K562 (cell line): ENCODE results near the gene LONP1. TPM values are rescaled to one million over a fixed set of nuclear protein-coding genes. Genes with fewer than 3 reads are reported as not detected.

Experiments used
- ATAC-seq: fragments of 200-7000 bp; cut with Tn5 transposase; 3 replicates; pipeline ENCODE4 v1.9.1; 2020; ENCODE audit warnings: moderate library complexity
- BruUV-seq: library from RNA; stranded (reverse); fragments of 400-500 nt; replicated peaks from 2 replicates; lab custom pipeline; 2021; lab: Mats Ljungman, UMichigan
- CTCF ChIA-PET: fragments of 300-600 bp; formaldehyde crosslinking; extraction: SDS; loops from one replicate; lab custom pipeline; 2021; ENCODE audit warnings: low intra/inter-chr PET ratio; lab: Yijun Ruan, JAX
- POLR2A ChIA-PET: fragments of 300-600, 350-650 bp; sonication (Branson Sonifier 250); formaldehyde crosslinking; extraction: SDS; loops from one replicate; lab custom pipeline; 2021; ENCODE audit warnings: antibody characterized with exemption, inconsistent platforms; lab: Yijun Ruan, JAX
- DNase-seq, 4 experiments: peaks; one replicate each; pipeline versions ENCODE4 v3.0.0 to v3.0.0-alpha.2; 2011 to 2018; ENCODE audit warnings: low spot score in 3 of 4, mixed read lengths in 3 of 4; ENCODE audit errors: extremely low read depth in 1 of 4
- FAIRE-seq: peaks from 2 replicates; lab custom pipeline; 2011; peaks lifted over from hg19 to GRCh38; lab: Jason Lieb, UNC
- H2AFZ ChIP-seq: 2 replicates; pipeline ENCODE4 v1.6.0; 2011; ENCODE audit warnings: low read depth, low read length, control low read depth, inconsistent platforms
- H3K27ac ChIP-seq: fragments of 200-600 bp; 3 replicates; pipeline ENCODE4 v1.8.0; 2011; ENCODE audit warnings: low read depth, mild to moderate bottlenecking, control low read depth, inconsistent platforms, low read length, moderate library complexity, mixed read lengths; ENCODE audit errors: extremely low read depth
- H3K27me3 ChIP-seq, 2 experiments: fragments of 300-600 bp in 1 of 2; 2 replicates in 1 of 2; 3 replicates in 1 of 2; pipeline versions ENCODE4 v1.6.0 to v1.8.0; 2011; ENCODE audit warnings: inconsistent platforms in 2 of 2, low read length in 2 of 2, mild to moderate bottlenecking in 1 of 2, mixed read lengths in 1 of 2, moderate library complexity in 1 of 2; ENCODE audit not compliant: control insufficient read depth in 2 of 2, insufficient read depth in 2 of 2
- H3K36me3 ChIP-seq: fragments of 300-600 bp; 3 replicates; pipeline ENCODE4 v1.8.0; 2011; ENCODE audit warnings: mild to moderate bottlenecking, low read length, inconsistent platforms; ENCODE audit not compliant: control insufficient read depth, insufficient read depth
- H3K4me1 ChIP-seq, 2 experiments: fragments of 200-600 bp in 1 of 2; replicated peaks in 1 of 2; 2 replicates in 1 of 2; 3 replicates in 1 of 2; pipeline versions ENCODE4 v1.5.1 to v1.8.0; 2011; ENCODE audit warnings: inconsistent platforms in 2 of 2, low read length in 2 of 2, mild to moderate bottlenecking in 1 of 2, mixed read lengths in 1 of 2, moderate library complexity in 1 of 2; ENCODE audit not compliant: control insufficient read depth in 2 of 2, insufficient read depth in 2 of 2
- H3K4me2 ChIP-seq: 2 replicates; pipeline ENCODE4 v1.6.1; 2011; ENCODE audit warnings: low read length, control low read depth, inconsistent platforms, mixed read lengths; ENCODE audit not compliant: insufficient read depth
- H3K4me3 ChIP-seq: fragments of 200-600 bp; sonication (generic), shearing (Covaris generic); 2 replicates; pipeline ENCODE4 v1.5.1; 2016; ENCODE audit warnings: control low read depth, inconsistent platforms
- H3K79me2 ChIP-seq: fragments of 200-600 bp; 3 replicates; pipeline ENCODE4 v1.8.0; 2011; ENCODE audit warnings: low read length, inconsistent platforms; ENCODE audit not compliant: control insufficient read depth, insufficient read depth
- H3K9ac ChIP-seq, 2 experiments: 2 replicates each; pipeline versions ENCODE4 v1.6.0 to v1.6.1; 2011; ENCODE audit warnings: low read depth in 2 of 2, low read length in 2 of 2, control low read depth in 1 of 2, inconsistent platforms in 1 of 2, mild to moderate bottlenecking in 1 of 2, mixed read lengths in 1 of 2; ENCODE audit not compliant: insufficient read depth in 1 of 2
- H3K9me1 ChIP-seq: one replicate; pipeline ENCODE4 v1.6.0; 2011; ENCODE audit warnings: inconsistent platforms, mild to moderate bottlenecking, low read length, moderate library complexity; ENCODE audit not compliant: control insufficient read depth, insufficient read depth
- H3K9me3 ChIP-seq: replicated peaks from 2 replicates; pipeline ENCODE4 v1.5.1; 2011; ENCODE audit warnings: low read depth, low read length, inconsistent platforms; ENCODE audit not compliant: control insufficient read depth, insufficient read depth
- H4K20me1 ChIP-seq: replicated peaks from 2 replicates; pipeline ENCODE4 v1.6.1; 2011; ENCODE audit warnings: low read length, inconsistent platforms, mixed read lengths; ENCODE audit not compliant: control insufficient read depth, insufficient read depth
- ARNT ChIP-seq, 2 experiments: fragments of 450-650 bp; IDR thresholded peaks; 2 replicates each; pipeline ENCODE4 v1.6.1; 2016; ENCODE audit warnings: mild to moderate bottlenecking in 1 of 2
- CAMTA2 ChIP-seq: fragments of 250-450 bp; sonication (Bioruptor Pico); conservative IDR thresholded peaks from 2 replicates; pipeline ENCODE4 v1.5.1; 2022
- CTCF ChIP-seq, 3 experiments: IDR thresholded peaks in 2 of 3; conservative IDR thresholded peaks in 1 of 3; 2 replicates each; pipeline ENCODE4 v1.5.1; 2011 to 2012; ENCODE audit warnings: low read length in 3 of 3, mild to moderate bottlenecking in 3 of 3, control low read depth in 2 of 3, improper control_type of control experiment in 1 of 3, inconsistent platforms in 1 of 3, low read depth in 1 of 3, mixed read lengths in 1 of 3, moderate library complexity in 1 of 3; ENCODE audit not compliant: insufficient read depth in 2 of 3
- CTCFL ChIP-seq: IDR thresholded peaks from 2 replicates; pipeline ENCODE4 v1.6.1; 2011; ENCODE audit warnings: borderline replicate concordance, low read depth, mild to moderate bottlenecking, moderate library complexity, low read length; ENCODE audit not compliant: insufficient read depth, poor library complexity, severe bottlenecking
- FOXK1 ChIP-seq: sonication (generic); formaldehyde crosslinking; IDR thresholded peaks from 2 replicates; pipeline ENCODE4 v1.8.0; 2022; ENCODE audit warnings: missing genetic modification reagents, mild to moderate bottlenecking, borderline replicate concordance
- HNRNPUL1 ChIP-seq: fragments of 200-400 bp; formaldehyde crosslinking; IDR thresholded peaks from 2 replicates; pipeline ENCODE4 v1.6.1; 2017; ENCODE audit warnings: low read length
- NUFIP1 ChIP-seq: fragments of 450-650 bp; IDR thresholded peaks from 2 replicates; pipeline ENCODE4 v1.6.1; 2018; ENCODE audit not compliant: partially characterized antibody
- PCBP1 ChIP-seq: fragments of 200-400 bp; formaldehyde crosslinking; IDR thresholded peaks from 2 replicates; pipeline ENCODE4 v1.6.1; 2018; ENCODE audit warnings: mild to moderate bottlenecking, low read depth, low read length; ENCODE audit not compliant: poor library complexity, severe bottlenecking
- POLR2A ChIP-seq: fragments of 450-650 bp; conservative IDR thresholded peaks from 2 replicates; pipeline ENCODE4 v1.6.1; 2016
- POLR3A ChIP-seq: IDR thresholded peaks from 2 replicates; pipeline ENCODE4 v1.6.1; 2011; ENCODE audit warnings: borderline replicate concordance, mild to moderate bottlenecking, moderate library complexity; ENCODE audit not compliant: insufficient read length, insufficient read depth; ENCODE audit errors: extremely low read depth
- SMAD3 ChIP-seq: fragments of 450-650 bp; formaldehyde crosslinking; conservative IDR thresholded peaks from 2 replicates; pipeline ENCODE4 v1.4.0; 2020; ENCODE audit warnings: mild to moderate bottlenecking
- SUPT5H ChIP-seq: fragments of 450-650 bp; IDR thresholded peaks from 2 replicates; pipeline ENCODE4 v1.6.1; 2016
- UBTF ChIP-seq, 2 experiments: IDR thresholded peaks; 2 replicates each; pipeline ENCODE4 v1.6.1; 2012; ENCODE audit warnings: improper control_type of control experiment in 2 of 2, low read depth in 2 of 2, low read length in 2 of 2, borderline replicate concordance in 1 of 2
- USF1 ChIP-seq: sonication (generic); formaldehyde crosslinking; IDR thresholded peaks from 2 replicates; pipeline ENCODE4 v1.9.0; 2022; ENCODE audit warnings: mild to moderate bottlenecking, missing genetic modification reagents
- ZKSCAN8 ChIP-seq: fragments of 200-800 bp; sonication (Bioruptor generic); IDR thresholded peaks from 2 replicates; pipeline ENCODE4 v1.6.1; 2016; ENCODE audit warnings: missing genetic modification characterization, missing compliant biosample characterization
- ZNF239 ChIP-seq: fragments of 250-450 bp; sonication (Bioruptor Pico); IDR thresholded peaks from 2 replicates; pipeline ENCODE4 v1.4.0; 2020; ENCODE audit warnings: mild to moderate bottlenecking
- WGBS: fragments of 100-300 bp; shearing (Covaris generic); methylation state at CpG from one replicate; pipeline ENCODE4 v1.1.6; 2016; ENCODE audit warnings: low coverage, mixed read lengths; ENCODE audit not compliant: insufficient coverage; ENCODE audit errors: missing lambda C conversion rate; 5-methylcytosine and 5-hydroxymethylcytosine counted together
- in situ Hi-C: fragments of 300-500 bp; cut with MboI; formaldehyde crosslinking; loops from 4 replicates; pipeline ENCODE4 v1.15.0; 2018; ENCODE audit warnings: inconsistent platforms, mixed read lengths
- intact Hi-C: fragments of 100-400 bp; cut with micrococcal nuclease; formaldehyde crosslinking; loops from 2 replicates; pipeline ENCODE4 v1.14.2; 2022
- polyA plus RNA-seq, 8 experiments: library from polyadenylated mRNA; depleted of rRNA in 4 of 8; stranded (reverse) in 5 of 8; unstranded in 3 of 8; fragments of >200 nt; fragmentation: Nextera tagmentation in 2 of 8; fragmentation: Illumina TruSeq in 1 of 8; extraction: Ambion mirVana in 2 of 8; extraction: Trizol in 1 of 8; gene quantifications; 2 replicates each; pipeline versions ENCODE4 v1.2.1 to v1.2.3, GENCODE V29; 2011 to 2014; ENCODE audit warnings: inconsistent platforms in 1 of 8, missing spikeins in 1 of 8
- total RNA-seq, 7 experiments: library from RNA; depleted of rRNA in 6 of 7; stranded (reverse); fragments of >200 nt in 6 of 7; fragmentation: Illumina TruSeq in 2 of 7; extraction: Trizol in 2 of 7; gene quantifications; 2 replicates each; pipeline versions ENCODE4 v1.2.1 to v1.2.3, GENCODE V29; 2011 to 2021; ENCODE audit warnings: low replicate concordance in 1 of 7

LONP1 gene
- total and polyA plus RNA-seq, 9 of the 15 experiments (the other 6 are each of a cell fraction or from before 2014, with no cell fraction given): 1.1 to 238 (median 84.5) TPM

- Histone ChIP-seq H4K20me1 (no peaks in the 10 kb centered on the region; the same call in 1 of the 2 replicates), H3K36me3 (peaks cover 57% of the 10 kb centered on the region), H3K4me2 (no peak overlapping the region), H3K27ac (no peak overlapping the region), H2AFZ (no peak overlapping the region), H3K79me2 (no peaks in the 10 kb centered on the region), H3K9me1 (peaks cover 2% of the 10 kb centered on the region), H3K9me3 (no peaks in the 10 kb centered on the region), H3K9ac (no peak overlapping the region), H3K27me3 (no peaks in the 10 kb centered on the region), H3K4me1 (peaks cover 0 to 9% of the 10 kb centered on the region in 2 experiments; a peak in 2 of 5 replicates), H3K4me3 (no peak overlapping the region)
- no TSS peak for BruUV-seq
- WGBS: 81% methylated on average over 11 of the region's 11 CpGs
- no peak; the same call in 1 of the 3 replicates for ATAC-seq
- CTCF ChIA-PET: interaction anchor here (0.6 kb wide), 1 partner anchor 12 kb away, joined by 6 read pairs; the partner anchor contains the start of gene HSD11B1L
- FAIRE-seq: no peak
- in situ Hi-C loops: no loop called here
- intact Hi-C loops: no loop called here
- POLR2A ChIA-PET: interaction anchor here (1.1 kb wide), 1 partner anchor 8 kb away, joined by 3 read pairs; no protein-coding TSS in a partner anchor
- no peak for DNase-seq
- TF ChIP-seq UBTF (IDR thresholded peaks at IDR 0.05; ENCODE audit: borderline replicate concordance in 1 of 2, low read depth in 2 of 2, low read length in 2 of 2) (no peak), USF1 (CRISPR knock-in tag) (no peak), NUFIP1 (no peak), POLR2A (peak; percentile 39; the same call in 1 of the 2 replicates), POLR3A (no peak), HNRNPUL1 (no peak), CTCF (IDR thresholded peaks at IDR 0.05 in 2 of 3, conservative IDR thresholded peaks at IDR 0.05 in 1 of 3; ENCODE audit: insufficient read depth in 2 of 3, low read depth in 1 of 3, low read length in 3 of 3) (no peak), CAMTA2 (CRISPR knock-in tag) (no peak), ARNT (IDR thresholded peaks at IDR 0.05) (no peak), FOXK1 (CRISPR knock-in tag) (no peak), ZNF239 (CRISPR knock-in tag) (no peak), ZKSCAN8 (CRISPR knock-in tag) (no peak), CTCFL (no peak), PCBP1 (no peak), SUPT5H (peak; percentile 27; the same call in 1 of the 2 replicates), SMAD3 (CRISPR knock-in tag) (no peak)
Observed at GRCh38 chr19:5669212-5669611, 50.7 kb downstream of the LONP1 start.
